ENCODE results near the gene TNS2.

DNA sequence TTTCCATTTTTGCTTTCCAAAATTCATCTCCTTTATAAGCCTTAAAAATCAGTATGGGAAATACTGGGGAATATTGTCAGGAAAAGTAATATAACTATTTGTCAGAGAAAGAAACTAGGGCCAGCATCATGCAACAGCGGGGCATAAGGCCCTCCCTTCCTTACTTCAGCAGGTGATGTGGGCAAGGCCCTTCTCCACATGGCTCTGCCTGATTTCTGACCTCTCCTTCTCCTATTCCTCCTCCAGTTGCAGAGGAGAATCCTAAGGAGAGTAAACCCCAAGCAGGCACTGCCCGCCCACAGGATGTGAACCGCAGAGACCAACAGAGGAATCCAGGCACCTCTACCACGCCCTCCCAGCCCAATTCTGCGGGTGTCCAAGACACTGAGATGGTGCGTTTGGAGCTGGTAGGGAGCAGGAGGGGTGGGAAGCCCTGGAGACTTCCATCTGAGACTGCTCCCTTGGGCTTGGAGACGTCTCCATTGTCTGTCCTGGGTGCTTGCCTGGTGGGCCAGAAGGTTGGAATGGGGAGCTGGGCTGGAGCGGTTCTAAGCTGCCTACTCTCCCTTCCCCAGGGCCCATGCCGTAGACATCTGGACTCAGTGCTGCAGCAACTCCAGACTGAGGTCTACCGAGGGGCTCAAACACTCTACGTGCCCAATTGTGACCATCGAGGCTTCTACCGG is 50.7 kb downstream of the TNS2 start:
- TF ChIP-seq, protein P1, sequence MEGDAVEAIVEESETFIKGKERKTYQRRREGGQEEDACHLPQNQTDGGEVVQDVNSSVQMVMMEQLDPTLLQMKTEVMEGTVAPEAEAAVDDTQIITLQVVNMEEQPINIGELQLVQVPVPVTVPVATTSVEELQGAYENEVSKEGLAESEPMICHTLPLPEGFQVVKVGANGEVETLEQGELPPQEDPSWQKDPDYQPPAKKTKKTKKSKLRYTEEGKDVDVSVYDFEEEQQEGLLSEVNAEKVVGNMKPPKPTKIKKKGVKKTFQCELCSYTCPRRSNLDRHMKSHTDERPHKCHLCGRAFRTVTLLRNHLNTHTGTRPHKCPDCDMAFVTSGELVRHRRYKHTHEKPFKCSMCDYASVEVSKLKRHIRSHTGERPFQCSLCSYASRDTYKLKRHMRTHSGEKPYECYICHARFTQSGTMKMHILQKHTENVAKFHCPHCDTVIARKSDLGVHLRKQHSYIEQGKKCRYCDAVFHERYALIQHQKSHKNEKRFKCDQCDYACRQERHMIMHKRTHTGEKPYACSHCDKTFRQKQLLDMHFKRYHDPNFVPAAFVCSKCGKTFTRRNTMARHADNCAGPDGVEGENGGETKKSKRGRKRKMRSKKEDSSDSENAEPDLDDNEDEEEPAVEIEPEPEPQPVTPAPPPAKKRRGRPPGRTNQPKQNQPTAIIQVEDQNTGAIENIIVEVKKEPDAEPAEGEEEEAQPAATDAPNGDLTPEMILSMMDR (IDR thresholded peaks at IDR 0.05): no peak
- TF ChIP-seq POLR2A (IDR thresholded peaks at IDR 0.05): no peak
